Gastrocnemius medialis (tissue), 4 donors: Measurements from ENCODE around the gene FNDC3B. TPM values are rescaled to one million over a fixed set of nuclear protein-coding genes. Genes with fewer than 3 reads are reported as not detected.

Experiments used
- ATAC-seq, 2 donors: fragments of 150-250 bp; one replicate each; pipeline ENCODE4 v1.9.1; 2016
- DNase-seq, 2 donors: peaks; one replicate each; pipeline ENCODE4 v3.0.0-alpha.2; 2019
- H3K27ac ChIP-seq, 4 donors: fragments of 200-600 bp; sonication (generic); 1 replicate in 1 of 4; 2 replicates in 3 of 4; pipeline ENCODE4 v1.5.1; 2016 to 2018; ENCODE audit warnings: mild to moderate bottlenecking in 2 of 4, moderate library complexity in 1 of 4
- H3K27me3 ChIP-seq, 3 donors: fragments of 200-600 bp; sonication (generic) in 2 of 3; 1 replicate in 1 of 3; 2 replicates in 2 of 3; pipeline versions ENCODE4 v1.5.1 to v1.6.0; 2016 to 2019; ENCODE audit warnings: mild to moderate bottlenecking in 1 of 3, moderate library complexity in 1 of 3
- H3K36me3 ChIP-seq, 2 donors: fragments of 200-600 bp; sonication (generic) in 1 of 2; one replicate each; pipeline ENCODE4 v1.5.1; 2017 to 2018
- H3K4me1 ChIP-seq, 2 donors: fragments of 200-600 bp; sonication (generic) in 1 of 2; one replicate each; pipeline ENCODE4 v1.5.1; 2016 to 2017; ENCODE audit warnings: mild to moderate bottlenecking in 2 of 2
- H3K4me3 ChIP-seq, 4 donors: fragments of 200-600 bp; sonication (generic) in 3 of 4; 1 replicate in 1 of 4; 2 replicates in 3 of 4; pipeline ENCODE4 v1.5.1; 2016 to 2019; ENCODE audit warnings: mild to moderate bottlenecking in 2 of 4
- H3K9me3 ChIP-seq, 3 donors: fragments of 200-600 bp; sonication (generic) in 2 of 3; 1 replicate in 1 of 3; 2 replicates in 2 of 3; pipeline ENCODE4 v1.5.1; 2016 to 2019
- CTCF ChIP-seq, 5 experiments: fragments of 450-650 bp in 3 of 5; fragments of 200-600 bp in 2 of 5; sonication (generic) in 2 of 5; IDR thresholded peaks in 4 of 5; conservative IDR thresholded peaks in 1 of 5; 1 replicate in 4 of 5; 2 replicates in 1 of 5; pipeline ENCODE4 v1.5.1; 2016 to 2019; ENCODE audit warnings: antibody characterized with exemption in 5 of 5, mild to moderate bottlenecking in 3 of 5, moderate library complexity in 3 of 5
- POLR2A ChIP-seq, 2 donors: fragments of 450-650 bp; IDR thresholded peaks; one replicate each; pipeline ENCODE4 v1.6.1; 2017; ENCODE audit warnings: antibody characterized with exemption in 2 of 2, mild to moderate bottlenecking in 2 of 2, moderate library complexity in 2 of 2
- in situ Hi-C, 4 donors: fragments of 200-750 bp; cut with MboI; loops; one replicate each; pipeline versions ENCODE4 v1.15.0 to v1.8.0; 2017; ENCODE audit warnings: low sequenced_read_pairs in 4 of 4
- intact Hi-C: fragments of 100-400 bp; cut with DNase I; formaldehyde crosslinking; loops from one replicate; pipeline ENCODE4 v1.15.1; 2023; ENCODE audit warnings: low total_unique reads
- total RNA-seq, 4 donors: library from RNA; depleted of rRNA; stranded (reverse); fragments of >200 nt; gene quantifications; one replicate each; pipeline versions ENCODE4 v1.1.0 to v1.2.3, GENCODE V29; 2016

The FNDC3B gene
- total RNA-seq, 4 donors from 2014 or later, result 42.5 to 110 (median 74.2) TPM

- Histone ChIP-seq H3K9me3 (no peaks in the 10 kb centered on the region), H3K4me3 (no peak overlapping the region), H3K36me3 (no peaks in the 10 kb centered on the region), H3K27ac (no peak overlapping the region), H3K27me3 (no peaks in the 10 kb centered on the region), H3K4me1 (peaks cover 61% of the 10 kb centered on the region in 2 donors)
- ATAC-seq (no peak), DNase-seq (no peak)
- TF ChIP-seq POLR2A (IDR thresholded peaks at IDR 0.05), result no peak
- no peak for TF ChIP-seq CTCF (IDR thresholded peaks at IDR 0.05 in 4 of 5, conservative IDR thresholded peaks at IDR 0.05 in 1 of 5)
- in situ Hi-C loops, result no loop called here
- intact Hi-C loops, result loop anchor here (5.0 kb wide), 2 partner anchors 48 to 167 kb away; partner anchors contain the start of gene FNDC3B
Observed at GRCh38 chr3:172204716-172205115, 165.3 kb downstream of the FNDC3B start.

- H3K4me3 ChIP-seq, result peak overlapping the region in 1 of 4 donors; percentile 22
- in situ Hi-C loops, result no loop called here
- peaks cover 56 to 66% of the 10 kb centered on the region in 2 donors for H3K4me1 ChIP-seq
- H3K36me3 ChIP-seq, result no peaks in the 10 kb centered on the region
- no peak for TF ChIP-seq POLR2A (IDR thresholded peaks at IDR 0.05)
- intact Hi-C loops, result no loop called here
- peak in 1 of 2 donors; percentile 23 for DNase-seq
- H3K27ac ChIP-seq, result peak overlapping the region; percentile 71 to 79 (median 71)
- peak; percentile 17 to 41 for ATAC-seq
- H3K27me3 ChIP-seq, result no peaks in the 10 kb centered on the region
- H3K9me3 ChIP-seq, result no peaks in the 10 kb centered on the region
Observed at GRCh38 chr3:172208586-172209332, 169.4 kb downstream of the FNDC3B start.

- TF ChIP-seq POLR2A (IDR thresholded peaks at IDR 0.05) (no peak), CTCF (IDR thresholded peaks at IDR 0.05 in 4 of 5, conservative IDR thresholded peaks at IDR 0.05 in 1 of 5) (no peak)
- Histone ChIP-seq H3K27me3 (no peaks in the 10 kb centered on the region), H3K9me3 (no peaks in the 10 kb centered on the region), H3K36me3 (no peaks in the 10 kb centered on the region), H3K4me1 (peaks cover 54 to 71% of the 10 kb centered on the region in 2 donors), H3K27ac (peak overlapping the region; percentile 71 to 79 (median 71)), H3K4me3 (peak overlapping the region in 2 of 4 donors; percentile 17 to 22)
- intact Hi-C loops (no loop called here), in situ Hi-C loops (no loop called here)
- peak; percentile 40 to 66 for DNase-seq
- ATAC-seq, result peak; percentile 61 to 69
Observed at GRCh38 chr3:172209333-172210321, 170.2 kb downstream of the FNDC3B start.

DNA sequence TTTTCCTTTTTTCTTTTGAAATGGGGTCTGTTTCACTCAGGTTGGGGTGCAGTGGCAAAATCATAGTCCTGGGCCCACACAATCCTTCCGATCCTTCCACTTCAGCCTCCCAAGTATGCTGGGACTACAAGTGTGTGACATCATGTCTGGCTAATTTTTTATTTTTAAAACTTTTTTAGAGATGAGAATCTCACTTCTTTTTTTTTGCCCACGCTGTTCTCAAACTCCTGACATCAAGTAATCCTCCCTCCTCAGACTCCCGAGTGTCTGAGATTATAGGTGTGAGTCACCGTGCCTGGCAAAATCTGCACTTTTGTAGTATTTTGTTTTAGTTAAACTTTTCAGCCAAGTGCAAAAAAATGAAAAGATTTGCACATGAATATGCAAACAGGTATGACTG is 171.0 kb downstream of the FNDC3B start:
- in situ Hi-C loops (no loop called here), intact Hi-C loops (no loop called here)
- TF ChIP-seq POLR2A (IDR thresholded peaks at IDR 0.05) (no peak), CTCF (IDR thresholded peaks at IDR 0.05 in 4 of 5, conservative IDR thresholded peaks at IDR 0.05 in 1 of 5) (no peak)
- ATAC-seq (no peak), DNase-seq (no peak)
- Histone ChIP-seq H3K4me1 (peaks cover 59 to 74% of the 10 kb centered on the region in 2 donors), H3K27ac (peak overlapping the region; percentile 71 to 79 (median 71)), H3K9me3 (no peaks in the 10 kb centered on the region), H3K36me3 (no peaks in the 10 kb centered on the region), H3K4me3 (no peak overlapping the region), H3K27me3 (no peaks in the 10 kb centered on the region)

DNA sequence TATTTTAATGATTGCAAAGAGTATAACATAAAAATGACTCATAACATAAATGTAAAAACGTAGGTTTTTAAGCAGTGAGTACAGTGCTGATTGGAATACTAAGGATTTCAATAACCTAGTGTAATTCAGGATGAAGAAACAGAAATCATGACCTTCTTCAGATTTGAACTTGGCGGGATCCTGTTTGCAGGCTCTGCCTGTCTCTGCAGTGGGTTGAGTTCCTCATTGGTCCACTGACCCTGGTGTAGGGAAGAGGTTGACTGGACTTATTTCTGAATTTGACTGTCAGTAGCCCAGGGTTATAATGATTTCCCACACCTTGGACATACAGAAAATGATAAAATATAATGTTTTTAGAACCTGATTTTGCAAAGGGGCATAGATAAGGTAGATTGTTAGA is 171.7 kb downstream of the FNDC3B start:
- ATAC-seq, result no peak
- TF ChIP-seq CTCF (IDR thresholded peaks at IDR 0.05 in 4 of 5, conservative IDR thresholded peaks at IDR 0.05 in 1 of 5), result no peak
- no peak for TF ChIP-seq POLR2A (IDR thresholded peaks at IDR 0.05)
- DNase-seq, result no peak
- Histone ChIP-seq H3K9me3 (no peaks in the 10 kb centered on the region), H3K4me1 (peaks cover 59 to 74% of the 10 kb centered on the region in 2 donors), H3K4me3 (no peak overlapping the region), H3K27me3 (no peaks in the 10 kb centered on the region), H3K27ac (no peak overlapping the region), H3K36me3 (no peaks in the 10 kb centered on the region)
- in situ Hi-C loops, result no loop called here
- intact Hi-C loops, result no loop called here
